ENCODE data around the gene HDLBP. TPM values are rescaled to one million over a fixed set of nuclear protein-coding genes. Genes with fewer than 3 reads are reported as not detected.

Gene HDLBP
- total RNA-seq, 2 experiments from 2014 or later, result 170 to 176 TPM

DNA sequence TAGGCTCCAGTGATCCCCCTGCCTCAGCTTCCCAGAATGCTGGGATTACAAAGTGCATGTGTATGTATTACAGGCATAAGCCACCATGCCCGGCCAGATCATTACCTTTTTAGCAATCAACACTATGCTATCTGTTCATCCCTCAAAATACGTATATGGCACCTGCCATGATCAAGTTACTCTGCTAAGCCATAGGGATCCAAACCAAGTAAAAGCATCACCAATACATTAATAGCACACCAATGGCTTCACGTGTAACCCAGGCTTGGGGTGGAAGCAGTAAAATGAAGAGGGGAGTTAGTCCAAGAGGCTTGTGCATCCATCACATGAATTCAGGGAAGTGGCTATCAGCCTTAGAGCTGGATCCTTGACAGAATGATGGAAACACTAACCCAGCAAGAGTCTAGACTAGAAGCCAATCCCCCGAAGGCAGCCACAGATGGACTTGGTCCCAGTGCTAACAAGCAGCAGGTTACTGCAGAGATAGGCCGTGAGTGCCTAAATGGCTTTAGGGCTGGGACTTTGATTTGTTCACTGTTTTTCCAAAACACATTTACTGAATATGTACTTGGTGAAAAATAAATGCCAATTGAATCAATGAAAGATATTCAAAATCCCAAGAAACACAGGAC is 11.3 kb downstream of the HDLBP start:
- no peak overlapping the region for H3K27ac ChIP-seq (ENCODE audit: low read depth, low read length, poor library complexity, severe bottlenecking)
- H3K9me3 ChIP-seq (ENCODE audit: low read length), result no peaks in the 10 kb centered on the region
- H3K79me2 ChIP-seq (ENCODE audit: insufficient read depth, low read depth, low read length), result peaks cover 56% of the 10 kb centered on the region
- BruUV-seq (replicated peaks), result no TSS peak
- no peak overlapping the region for H3K4me3 ChIP-seq (ENCODE audit: low read depth, low read length, poor library complexity, severe bottlenecking)
- no peaks in the 10 kb centered on the region for H3K9me2 ChIP-seq (ENCODE audit: insufficient read depth, low read length)
- no peak overlapping the region for H2AFZ ChIP-seq (ENCODE audit: low read length)
- peaks cover 7% of the 10 kb centered on the region; the same call in 1 of the 2 replicates for H3K36me3 ChIP-seq (ENCODE audit: insufficient read depth, low read length)
- peaks cover 1% of the 10 kb centered on the region for H3K4me1 ChIP-seq (ENCODE audit: insufficient read depth, low read length, poor library complexity, severe bottlenecking)
- ChIA-PET CTCF (ENCODE audit: unreplicated experiment) (no interaction called here), POLR2A (interaction anchor here (1.5 to 2.1 kb wide), 2 partner anchors 10 to 11 kb away, joined by 5 to 6 read pairs; no protein-coding TSS in a partner anchor)
- DNase-seq (ENCODE audit: low spot score), result no peak
- intact Hi-C loops (cut with micrococcal nuclease; ENCODE audit: unreplicated experiment), result no loop called here
- H3K4me2 ChIP-seq (ENCODE audit: low read length), result no peak overlapping the region
- peaks cover 3% of the 10 kb centered on the region for H4K20me1 ChIP-seq (ENCODE audit: insufficient read depth, low read length)
- no peak for TF ChIP-seq EZH2phosphoT487 (IDR thresholded peaks at IDR 0.05; ENCODE audit: borderline replicate concordance, low read depth, low read length)
- TF ChIP-seq, protein P1, sequence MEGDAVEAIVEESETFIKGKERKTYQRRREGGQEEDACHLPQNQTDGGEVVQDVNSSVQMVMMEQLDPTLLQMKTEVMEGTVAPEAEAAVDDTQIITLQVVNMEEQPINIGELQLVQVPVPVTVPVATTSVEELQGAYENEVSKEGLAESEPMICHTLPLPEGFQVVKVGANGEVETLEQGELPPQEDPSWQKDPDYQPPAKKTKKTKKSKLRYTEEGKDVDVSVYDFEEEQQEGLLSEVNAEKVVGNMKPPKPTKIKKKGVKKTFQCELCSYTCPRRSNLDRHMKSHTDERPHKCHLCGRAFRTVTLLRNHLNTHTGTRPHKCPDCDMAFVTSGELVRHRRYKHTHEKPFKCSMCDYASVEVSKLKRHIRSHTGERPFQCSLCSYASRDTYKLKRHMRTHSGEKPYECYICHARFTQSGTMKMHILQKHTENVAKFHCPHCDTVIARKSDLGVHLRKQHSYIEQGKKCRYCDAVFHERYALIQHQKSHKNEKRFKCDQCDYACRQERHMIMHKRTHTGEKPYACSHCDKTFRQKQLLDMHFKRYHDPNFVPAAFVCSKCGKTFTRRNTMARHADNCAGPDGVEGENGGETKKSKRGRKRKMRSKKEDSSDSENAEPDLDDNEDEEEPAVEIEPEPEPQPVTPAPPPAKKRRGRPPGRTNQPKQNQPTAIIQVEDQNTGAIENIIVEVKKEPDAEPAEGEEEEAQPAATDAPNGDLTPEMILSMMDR (conservative IDR thresholded peaks at IDR 0.05; ENCODE audit: low read length), result no peak

DNA sequence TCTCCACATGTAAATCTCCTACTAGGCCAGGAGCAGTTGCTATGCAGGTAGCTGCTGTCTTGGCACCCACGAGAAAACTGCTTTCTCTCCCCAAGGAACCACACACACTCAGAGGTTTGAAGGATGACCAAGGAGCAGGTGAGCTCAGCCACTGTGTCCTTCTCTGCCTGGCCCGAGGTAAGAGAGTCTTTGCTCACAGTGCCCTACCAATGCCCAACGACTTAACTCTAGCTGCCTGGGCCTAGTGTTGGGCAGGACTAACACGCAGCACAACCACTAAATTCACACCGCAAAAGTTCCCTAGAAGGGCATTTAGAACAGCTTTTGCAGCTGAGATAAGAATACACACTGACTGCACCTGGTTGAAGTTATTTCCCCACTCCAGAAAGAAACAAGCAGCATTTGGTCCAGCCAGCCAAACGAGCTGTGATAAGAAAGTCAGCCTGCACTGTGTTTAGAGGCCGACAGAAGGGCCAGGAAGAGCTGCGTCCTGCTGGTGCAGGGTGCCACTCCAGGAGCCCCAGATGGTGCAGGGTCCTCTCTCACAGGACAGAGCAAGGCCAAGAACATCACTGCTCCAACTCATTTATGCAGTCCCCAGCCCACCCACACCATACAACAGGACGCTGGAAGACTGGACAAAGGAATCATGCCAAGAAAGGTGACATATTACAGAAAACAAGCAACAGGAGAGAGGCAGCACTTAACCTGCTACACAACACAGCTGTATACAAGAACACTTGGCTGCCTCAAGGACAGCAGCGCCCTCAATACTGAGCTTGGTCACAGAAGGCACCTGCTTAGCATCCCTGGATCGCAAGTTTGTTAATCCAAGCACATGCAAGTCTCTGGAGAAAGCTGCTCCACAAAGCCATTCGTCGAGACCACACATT is 12.5 kb downstream of the HDLBP start:
- intact Hi-C loops (cut with micrococcal nuclease; ENCODE audit: unreplicated experiment), result no loop called here
- no peak overlapping the region for H3K27ac ChIP-seq (ENCODE audit: low read depth, low read length, poor library complexity, severe bottlenecking)
- TF ChIP-seq, protein P1 (conservative IDR thresholded peaks at IDR 0.05; ENCODE audit: low read length), result no peak
- no peak for TF ChIP-seq EZH2phosphoT487 (IDR thresholded peaks at IDR 0.05; ENCODE audit: borderline replicate concordance, low read depth, low read length)
- H3K4me1 ChIP-seq (ENCODE audit: insufficient read depth, low read length, poor library complexity, severe bottlenecking), result no peaks in the 10 kb centered on the region
- H2AFZ ChIP-seq (ENCODE audit: low read length), result no peak overlapping the region
- peaks cover 3% of the 10 kb centered on the region; the same call in 1 of the 2 replicates for H3K36me3 ChIP-seq (ENCODE audit: insufficient read depth, low read length)
- ChIA-PET CTCF (ENCODE audit: unreplicated experiment) (no interaction called here), POLR2A (interaction anchor here (0.7 to 1.5 kb wide), 2 partner anchors 11 to 12 kb away, joined by 3 to 6 read pairs; no protein-coding TSS in a partner anchor)
- no peak for DNase-seq (ENCODE audit: low spot score)
- H3K9me2 ChIP-seq (ENCODE audit: insufficient read depth, low read length), result no peaks in the 10 kb centered on the region
- H3K9me3 ChIP-seq (ENCODE audit: low read length), result no peaks in the 10 kb centered on the region
- no peak overlapping the region for H3K4me3 ChIP-seq (ENCODE audit: low read depth, low read length, poor library complexity, severe bottlenecking)
- H3K79me2 ChIP-seq (ENCODE audit: insufficient read depth, low read depth, low read length), result peaks cover 54% of the 10 kb centered on the region; the same call in 1 of the 2 replicates
- no peak overlapping the region for H3K4me2 ChIP-seq (ENCODE audit: low read length)
- H4K20me1 ChIP-seq (ENCODE audit: insufficient read depth, low read length), result no peaks in the 10 kb centered on the region; the same call in 1 of the 2 replicates
- no TSS peak for BruUV-seq (replicated peaks)
